ENCODE data around the gene CACNA2D2.

GRCh38 chr3:50502584-50503423, 630 bp downstream of the CACNA2D2 start:
- TF ChIP-seq CTCF (conservative IDR thresholded peaks at IDR 0.05; ENCODE audit: low read depth, low read length) (no peak), CEBPB (IDR thresholded peaks at IDR 0.05; ENCODE audit: low read depth, low read length) (no peak), POLR2A (IDR thresholded peaks at IDR 0.05; ENCODE audit: low read depth, low read length) (no peak), FOS (IDR thresholded peaks at IDR 0.05; ENCODE audit: low read depth, low read length) (no peak), BHLHE40 (IDR thresholded peaks at IDR 0.05; ENCODE audit: low read depth, low read length) (no peak)
